BE2C (cell line): ENCODE results near the gene PRELID2.

Source experiments
- DNase-seq: peaks from one replicate; pipeline ENCODE4 v3.0.0-alpha.2; 2020
- H3K27me3 ChIP-seq: fragments of 250-450 bp; sonication (Bioruptor Pico); 2 replicates; pipeline ENCODE4 v1.5.1; 2020; ENCODE audit warnings: mild to moderate bottlenecking
- H3K36me3 ChIP-seq: fragments of 250-450 bp; sonication (Bioruptor Pico); 2 replicates; pipeline ENCODE4 v1.5.1; 2020; ENCODE audit warnings: mild to moderate bottlenecking
- H3K4me1 ChIP-seq: fragments of 250-450 bp; sonication (Bioruptor Pico); 2 replicates; pipeline ENCODE4 v1.5.1; 2020
- H3K4me3 ChIP-seq: 2 replicates; pipeline ENCODE4 v1.5.1; 2011; ENCODE audit warnings: low read depth, low read length
- H3K9me3 ChIP-seq: fragments of 250-450 bp; sonication (Bioruptor Pico); 2 replicates; pipeline ENCODE4 v1.5.1; 2020
- CTCF ChIP-seq: IDR thresholded peaks from 2 replicates; pipeline ENCODE4 v1.5.1; 2012; ENCODE audit warnings: mild to moderate bottlenecking, low read depth, low read length

The PRELID2 gene

DNA sequence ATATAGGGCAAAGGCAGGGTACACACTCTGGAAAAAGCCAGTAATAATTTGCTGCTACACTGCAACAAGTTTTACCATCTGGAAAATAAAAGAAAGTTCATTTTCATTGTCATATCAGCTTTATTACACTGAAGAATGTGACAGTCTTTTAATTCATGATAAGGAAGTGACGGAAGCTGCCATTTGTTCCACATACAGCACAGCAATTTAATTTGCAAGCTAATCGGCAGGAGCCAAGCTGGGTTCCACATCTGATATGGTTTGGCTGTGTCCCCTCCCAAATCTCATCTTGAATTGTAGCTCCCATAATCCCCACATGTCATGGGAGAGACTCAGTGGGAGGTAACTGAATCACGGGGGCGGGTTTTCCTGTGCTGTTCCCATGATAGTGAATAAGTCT, 16.5 kb downstream of the PRELID2 start:
- H3K4me3 ChIP-seq, result no peak overlapping the region
- H3K27me3 ChIP-seq, result no peaks in the 10 kb centered on the region
- no peak for TF ChIP-seq CTCF
- H3K36me3 ChIP-seq, result no peaks in the 10 kb centered on the region
- DNase-seq, result no peak
- no peaks in the 10 kb centered on the region for H3K9me3 ChIP-seq
- H3K4me1 ChIP-seq, result no peaks in the 10 kb centered on the region

GRCh38 chr5:145812877-145813276, 22.3 kb downstream of the PRELID2 start:
- H3K27me3 ChIP-seq, result no peaks in the 10 kb centered on the region
- no peak for DNase-seq
- no peaks in the 10 kb centered on the region for H3K9me3 ChIP-seq
- no peak for TF ChIP-seq CTCF
- H3K36me3 ChIP-seq, result no peaks in the 10 kb centered on the region
- H3K4me3 ChIP-seq, result no peak overlapping the region
- no peaks in the 10 kb centered on the region for H3K4me1 ChIP-seq

DNA sequence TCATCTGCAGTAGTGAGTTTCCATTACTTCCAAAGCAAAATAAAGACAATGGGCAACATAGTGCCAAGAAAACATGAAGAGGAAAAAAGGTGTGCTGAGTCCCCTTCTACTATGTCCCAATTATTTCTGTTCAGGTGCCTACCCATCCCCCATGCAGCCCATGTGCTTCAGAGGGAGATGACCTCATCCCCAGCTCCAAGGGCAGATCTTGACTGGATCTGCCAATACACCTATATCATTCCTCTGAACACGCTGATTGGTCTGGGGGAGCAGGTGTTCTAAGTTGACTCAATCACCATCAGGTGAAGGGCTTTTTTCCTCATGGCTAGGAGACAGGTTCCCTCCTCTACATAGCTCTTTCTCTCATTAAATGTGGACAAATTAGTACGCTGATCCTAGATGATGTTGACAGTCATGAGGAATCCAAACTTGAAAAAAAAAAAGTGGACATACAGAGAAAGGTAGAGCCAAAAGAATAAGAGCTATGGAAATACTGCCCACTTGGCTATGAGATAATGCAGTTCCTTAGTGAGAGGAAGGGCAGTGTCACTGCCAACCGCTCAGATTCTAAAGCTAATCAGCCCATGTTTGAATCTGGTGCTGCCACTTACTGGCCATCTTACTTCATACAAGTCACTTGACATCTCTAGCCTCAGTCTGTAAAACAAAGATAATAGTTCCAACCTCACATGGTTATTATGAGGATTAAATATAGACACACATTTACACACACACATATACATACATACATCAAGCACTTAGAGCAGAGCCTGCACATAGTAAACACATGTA, 23.1 kb downstream of the PRELID2 start:
- Histone ChIP-seq H3K4me3 (no peak overlapping the region), H3K27me3 (no peaks in the 10 kb centered on the region), H3K9me3 (no peaks in the 10 kb centered on the region), H3K4me1 (no peaks in the 10 kb centered on the region), H3K36me3 (no peaks in the 10 kb centered on the region)
- peak; percentile 17; the same call in 1 of the 2 replicates for TF ChIP-seq CTCF
- no peak for DNase-seq

DNA sequence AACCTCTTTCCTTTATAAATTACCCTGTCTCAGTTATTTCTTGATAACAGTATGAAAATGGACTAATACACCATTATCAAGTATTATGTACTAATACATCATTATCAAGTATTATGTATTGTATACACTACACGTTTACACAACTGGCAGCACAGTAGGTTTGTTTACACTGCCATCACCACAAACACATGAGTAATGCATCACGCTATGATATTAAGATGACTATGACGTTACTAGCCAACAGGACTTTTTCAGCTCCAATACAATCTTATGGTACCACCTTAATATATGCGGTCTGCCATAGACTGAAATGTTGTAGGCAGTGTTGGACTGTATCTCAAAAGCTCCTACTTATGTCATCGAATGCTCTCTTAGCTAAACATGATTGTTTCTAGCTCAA, 28.2 kb downstream of the PRELID2 start:
- DNase-seq, result no peak
- H3K4me3 ChIP-seq, result no peak overlapping the region
- H3K27me3 ChIP-seq, result no peaks in the 10 kb centered on the region
- TF ChIP-seq CTCF, result no peak
- H3K4me1 ChIP-seq, result no peaks in the 10 kb centered on the region
- H3K36me3 ChIP-seq, result no peaks in the 10 kb centered on the region
- H3K9me3 ChIP-seq, result no peaks in the 10 kb centered on the region; the same call in 1 of the 2 replicates

DNA sequence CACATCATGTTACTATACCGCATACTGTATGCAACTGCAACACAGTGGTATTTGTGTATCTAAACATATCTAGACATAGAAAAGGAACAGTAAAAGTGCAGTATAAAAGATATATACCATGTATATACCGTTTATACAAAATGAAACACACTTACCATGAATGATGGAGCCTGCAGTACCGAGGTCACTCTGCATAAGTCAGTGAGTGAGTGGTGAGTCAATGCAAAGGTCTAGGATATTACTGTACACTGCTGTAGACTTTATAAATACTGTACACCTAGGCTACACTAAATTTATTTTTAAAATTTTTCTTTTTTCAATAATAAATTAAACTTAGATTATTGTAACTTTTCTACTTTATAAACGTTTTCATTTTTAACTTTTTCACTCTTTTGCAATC, 29.3 kb downstream of the PRELID2 start:
- Histone ChIP-seq H3K27me3 (no peaks in the 10 kb centered on the region), H3K9me3 (no peaks in the 10 kb centered on the region; the same call in 1 of the 2 replicates), H3K4me1 (no peaks in the 10 kb centered on the region), H3K36me3 (no peaks in the 10 kb centered on the region), H3K4me3 (no peak overlapping the region)
- no peak for DNase-seq
- TF ChIP-seq CTCF, result no peak

- Histone ChIP-seq H3K4me1 (no peaks in the 10 kb centered on the region), H3K4me3 (no peak overlapping the region), H3K36me3 (no peaks in the 10 kb centered on the region), H3K9me3 (no peaks in the 10 kb centered on the region; the same call in 1 of the 2 replicates), H3K27me3 (no peaks in the 10 kb centered on the region)
- no peak for TF ChIP-seq CTCF
- DNase-seq, result no peak
Measured at GRCh38 chr5:145804701-145805100, 30.4 kb downstream of the PRELID2 start.
